ENCODE results near the gene ANGPT4.
"Not testable (repeated sequence)": the region's sequence is repeated elsewhere in the genome, so short reads cannot be mapped to it uniquely, and the experiment has no call there.

The ANGPT4 gene

DNA sequence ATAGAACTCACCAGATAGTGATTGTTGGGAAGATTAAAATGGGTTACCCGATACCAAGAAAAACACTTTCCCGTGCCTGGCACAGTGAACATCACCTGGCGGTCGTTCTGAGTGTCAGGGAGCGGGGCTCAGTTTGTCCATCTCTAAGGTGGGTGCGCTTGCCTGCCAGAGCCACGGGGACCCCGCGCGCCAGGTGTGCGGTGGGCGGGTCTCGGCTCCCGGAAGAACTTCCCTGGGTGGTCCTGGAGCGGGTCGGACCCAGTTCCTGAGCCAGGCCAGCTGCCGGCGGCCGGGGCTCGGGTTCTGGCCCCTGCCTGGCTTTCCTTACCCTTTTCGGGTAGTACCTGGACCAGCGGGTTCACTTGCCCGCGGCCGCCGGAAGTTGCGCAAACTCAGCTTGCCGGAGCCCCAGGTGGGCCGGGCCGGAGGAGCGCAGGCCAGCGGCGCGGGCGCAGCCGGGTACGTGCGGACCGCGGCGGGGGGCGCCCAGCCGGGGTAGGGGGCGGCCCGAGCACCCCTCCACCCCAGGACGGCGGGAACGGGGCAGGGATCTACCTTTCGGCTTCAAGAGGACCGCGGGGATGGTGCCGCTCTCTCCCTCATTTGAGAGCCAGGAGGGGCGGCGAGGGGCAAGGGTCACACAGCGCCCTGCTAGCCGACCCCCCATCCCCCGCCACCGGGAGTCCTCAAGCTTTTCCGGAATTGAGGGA, 75.1 kb downstream of the ANGPT4 start:
- DNase-seq = peak; percentile 26

DNA sequence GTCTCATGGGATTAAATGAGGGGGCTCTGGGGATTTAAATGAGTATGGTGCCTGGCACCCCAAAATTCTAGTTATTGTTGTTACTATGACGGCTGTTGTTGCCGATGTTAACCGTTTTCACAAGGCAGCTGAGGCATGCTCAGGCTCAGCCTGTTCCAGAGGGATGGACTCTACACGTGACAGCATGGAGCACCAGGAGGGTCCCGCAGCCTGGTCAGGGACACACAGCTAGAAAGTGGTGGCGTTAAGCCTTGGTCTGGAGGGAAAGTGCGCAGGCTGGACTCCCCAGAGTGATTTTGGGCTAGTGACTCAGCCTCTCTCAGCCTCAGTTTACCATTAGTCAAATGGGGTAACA, 75.7 kb downstream of the ANGPT4 start:
- no peak for DNase-seq

DNA sequence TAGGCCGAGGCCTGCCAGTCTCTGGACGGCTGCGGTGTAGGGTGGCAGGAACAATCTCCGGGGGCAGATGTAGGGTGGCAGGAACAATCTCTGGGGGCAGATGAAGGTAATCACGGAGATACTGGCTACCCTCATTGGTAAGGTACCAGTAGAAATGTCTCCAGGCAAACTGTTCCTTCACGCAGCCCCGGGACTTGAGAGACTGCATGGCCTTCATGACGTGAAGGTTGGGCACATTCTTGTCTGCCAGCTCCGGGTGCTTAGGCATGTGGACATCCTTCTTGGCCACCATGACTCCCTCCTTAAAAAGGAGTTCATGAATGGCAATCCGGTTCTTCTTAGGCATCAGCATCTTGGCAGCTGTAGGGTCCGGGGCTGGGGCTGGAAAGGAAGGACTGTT, 76.5 kb downstream of the ANGPT4 start:
- no peak for DNase-seq

DNA sequence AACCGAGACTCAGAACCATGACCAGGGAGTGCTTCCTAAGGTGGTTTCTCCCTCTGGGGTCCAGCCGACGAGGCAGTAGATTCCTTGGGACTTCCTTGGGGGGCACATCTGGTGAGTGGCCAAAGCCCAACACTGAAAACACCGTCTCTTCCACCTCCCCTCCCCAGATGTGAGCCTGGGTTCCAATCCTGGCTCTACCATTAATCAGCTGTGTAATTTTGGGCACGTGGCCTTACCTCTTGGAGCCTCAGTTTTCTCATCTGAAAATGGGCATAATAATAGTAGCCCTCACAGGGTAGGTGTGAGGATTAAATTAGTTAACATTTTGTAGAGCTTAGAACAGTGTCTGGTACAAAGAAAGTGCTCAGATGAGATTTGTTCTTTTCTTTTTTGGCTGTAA, 77.1 kb downstream of the ANGPT4 start:
- DNase-seq = no peak

DNA sequence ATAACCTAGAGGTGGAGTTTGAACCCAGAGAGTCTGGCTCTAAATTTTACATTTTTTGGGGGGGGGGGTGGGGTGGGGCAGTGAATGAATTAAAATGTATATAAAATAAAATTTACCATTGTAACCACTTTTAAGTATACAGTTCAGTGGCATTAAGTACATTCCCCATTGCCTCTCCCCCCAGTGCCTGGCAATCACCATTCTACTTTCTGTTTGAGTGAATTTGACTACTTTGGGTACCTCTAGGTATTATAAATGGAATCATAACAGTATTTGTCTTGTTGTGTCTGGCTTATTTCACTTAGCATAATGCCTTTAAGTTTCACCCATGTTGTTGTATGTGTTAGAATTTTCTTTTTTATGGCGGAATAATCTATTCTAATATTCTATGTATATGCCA, 79.9 kb downstream of the ANGPT4 start:
- DNase-seq = no peak

DNA sequence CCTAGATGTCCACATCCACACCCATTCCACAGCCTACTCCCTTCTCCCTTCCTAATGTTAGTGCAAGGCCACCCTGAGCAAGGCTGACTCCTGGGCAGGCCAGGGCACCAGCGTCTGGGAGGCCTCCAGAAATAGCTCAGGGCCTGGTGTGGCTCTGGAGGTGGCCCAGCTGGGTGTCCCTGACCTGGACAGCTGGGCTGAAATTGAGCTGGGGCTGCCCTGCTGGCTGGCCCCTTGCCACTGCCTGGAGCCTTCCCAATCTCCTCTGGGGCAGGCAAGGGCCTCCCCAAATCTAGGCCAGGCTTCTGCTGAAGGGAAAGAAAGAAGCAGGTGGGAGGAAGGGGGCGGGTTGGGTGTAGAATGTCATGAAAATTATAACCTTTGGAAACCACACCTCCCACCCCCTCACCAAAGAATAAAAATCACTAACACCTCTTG, 80.5 kb downstream of the ANGPT4 start:
- DNase-seq = peak; percentile 37

DNA sequence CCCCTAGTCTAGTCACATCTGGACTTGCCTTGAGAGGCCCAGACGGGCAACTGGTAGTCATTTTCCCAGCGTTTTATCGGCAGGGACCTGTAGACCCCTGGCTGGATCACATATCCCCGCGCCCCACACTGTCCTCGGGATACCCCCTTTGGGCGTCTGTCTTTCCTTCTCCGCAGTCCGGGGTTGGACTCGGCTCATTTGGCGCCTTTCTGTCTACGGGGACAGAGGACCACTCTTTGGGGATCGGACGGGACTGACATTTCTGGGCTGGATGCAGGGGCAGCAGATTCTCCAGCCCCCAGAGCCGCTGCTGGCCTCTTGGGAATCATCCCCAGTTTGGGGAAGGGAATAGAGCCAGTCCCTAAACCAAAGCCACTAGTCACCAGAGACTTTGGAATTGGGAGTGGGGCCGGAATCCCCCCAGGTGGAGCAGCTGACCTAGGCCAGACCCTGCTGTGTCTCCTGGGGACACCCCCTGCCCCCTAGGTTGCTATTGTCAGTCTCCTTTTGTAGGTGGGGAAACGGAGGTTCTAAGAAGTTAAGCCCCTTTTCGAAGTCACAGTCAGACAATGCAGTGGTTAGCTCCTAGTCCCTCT, 81.9 kb downstream of the ANGPT4 start:
- DNase-seq = no peak

DNA sequence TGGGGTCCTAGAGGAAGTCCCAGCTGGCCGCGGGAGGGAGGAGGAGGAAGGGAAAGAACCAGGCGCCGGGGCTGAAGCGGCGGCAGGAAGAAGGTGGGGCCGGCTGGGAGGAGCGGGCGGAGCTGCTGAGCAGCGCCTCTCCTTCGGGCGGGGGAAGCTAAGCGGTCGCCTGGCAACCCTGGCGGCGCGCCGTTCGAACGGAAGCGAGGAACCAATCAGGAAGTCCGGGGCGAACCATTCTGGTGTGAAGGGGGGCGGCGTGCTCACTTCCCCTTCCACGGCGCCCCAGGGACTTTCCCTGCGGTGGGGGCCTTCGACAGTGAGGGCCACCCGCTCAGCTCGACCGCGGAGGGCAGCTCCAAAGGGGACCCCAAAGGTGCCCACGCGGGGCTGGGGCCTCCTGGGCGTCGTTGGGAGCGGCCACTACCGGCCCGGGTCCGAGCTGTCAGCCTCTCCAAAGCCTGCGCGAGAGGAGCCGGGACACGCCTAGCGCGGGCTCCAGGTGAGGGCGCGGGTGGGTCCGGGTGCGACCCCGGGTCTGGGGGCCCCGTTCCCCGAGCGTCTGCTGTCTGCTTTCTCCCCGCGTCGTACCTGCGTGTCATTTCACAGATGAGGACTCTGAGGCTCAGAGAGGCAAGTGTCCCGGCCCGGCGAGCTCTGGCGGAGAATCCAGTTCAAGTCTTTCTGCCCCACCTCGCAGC, 82.5 kb downstream of the ANGPT4 start, which contains the start of gene FAM110A:
TSS of gene FAM110A (plus strand) at position 266 of the 701 bp plus-strand sequence. CDS start 11,090 bp downstream, outside the sequence.
- peak; percentile 94 for DNase-seq

DNA sequence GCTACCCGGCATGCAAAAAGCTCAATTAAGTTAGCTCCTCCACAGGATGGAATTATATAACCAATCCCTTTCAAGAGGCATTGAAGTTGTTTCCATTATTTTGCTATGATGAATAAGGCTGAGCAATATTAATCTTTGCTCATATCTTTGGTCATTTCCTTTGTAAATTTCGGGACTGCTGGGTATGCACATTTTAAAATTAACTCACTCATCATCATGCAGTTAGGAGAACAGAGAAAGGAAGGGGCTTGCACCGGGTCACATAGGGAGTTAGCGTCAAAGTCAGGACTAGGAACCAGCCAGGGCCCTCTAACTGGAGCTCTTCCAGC, 83.0 kb downstream of the ANGPT4 start:
- DNase-seq = no peak

DNA sequence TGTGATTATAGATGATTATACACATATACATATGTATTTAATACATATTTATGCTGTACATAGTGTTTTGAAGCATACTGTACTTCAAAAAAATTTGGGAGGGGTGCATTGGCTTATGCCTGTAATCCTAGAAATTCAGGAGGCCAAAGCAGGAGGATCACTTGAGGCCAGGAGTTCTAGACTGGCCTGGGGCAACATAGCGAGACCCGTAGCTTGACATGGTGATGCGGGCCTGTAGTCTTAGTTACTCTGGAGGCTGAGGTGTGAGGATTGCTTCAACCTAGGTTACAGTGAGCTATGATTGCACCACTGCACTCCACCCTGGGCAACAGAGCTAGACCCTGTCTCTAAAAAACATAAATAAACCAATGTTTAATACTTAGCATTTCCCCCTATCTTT, 84.2 kb downstream of the ANGPT4 start:
- DNase-seq = no peak

DNA sequence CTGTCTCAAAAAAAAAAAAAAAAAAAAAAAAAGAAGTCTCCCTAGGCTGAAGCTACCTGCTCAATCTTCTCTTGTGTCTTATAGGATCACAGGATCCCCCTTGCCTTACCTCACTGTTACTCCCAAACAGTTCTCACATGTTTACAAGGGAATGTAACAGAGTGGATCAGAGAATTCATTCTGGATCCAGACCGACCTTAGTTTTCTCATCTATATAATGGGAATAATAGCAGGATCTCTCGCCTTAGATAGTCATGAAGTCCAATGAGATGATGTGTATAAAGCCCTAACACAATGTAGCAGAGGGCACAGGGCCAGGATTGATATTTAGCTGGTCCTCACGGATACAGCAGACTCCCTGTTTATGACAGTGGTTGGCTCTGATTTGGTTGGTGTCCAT, 84.9 kb downstream of the ANGPT4 start:
- no peak for DNase-seq

DNA sequence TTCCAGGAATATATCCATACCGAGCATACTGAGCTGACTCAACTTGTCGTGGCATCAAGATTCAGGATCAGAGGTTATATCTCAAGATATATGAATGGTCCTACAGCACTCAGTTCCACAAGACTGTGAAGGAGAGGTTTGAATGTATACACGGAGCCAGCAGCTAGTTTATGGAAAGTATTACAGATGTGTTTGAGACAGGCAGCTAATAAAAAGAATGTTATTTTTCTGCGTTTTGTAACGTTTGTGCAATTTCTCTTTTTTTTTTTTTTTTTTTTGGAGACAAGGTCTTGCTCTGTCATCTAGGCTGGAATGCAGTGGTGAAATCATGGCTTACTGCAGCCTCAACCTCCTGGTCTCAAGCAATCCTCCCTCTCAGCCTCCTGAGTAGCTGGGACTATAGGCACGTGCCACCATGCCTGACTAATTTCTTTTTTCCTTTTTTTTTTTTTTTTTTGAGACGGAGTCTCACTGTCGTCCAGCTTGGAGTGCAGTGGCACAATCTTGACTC, 86.1 kb downstream of the ANGPT4 start:
- DNase-seq = no peak

DNA sequence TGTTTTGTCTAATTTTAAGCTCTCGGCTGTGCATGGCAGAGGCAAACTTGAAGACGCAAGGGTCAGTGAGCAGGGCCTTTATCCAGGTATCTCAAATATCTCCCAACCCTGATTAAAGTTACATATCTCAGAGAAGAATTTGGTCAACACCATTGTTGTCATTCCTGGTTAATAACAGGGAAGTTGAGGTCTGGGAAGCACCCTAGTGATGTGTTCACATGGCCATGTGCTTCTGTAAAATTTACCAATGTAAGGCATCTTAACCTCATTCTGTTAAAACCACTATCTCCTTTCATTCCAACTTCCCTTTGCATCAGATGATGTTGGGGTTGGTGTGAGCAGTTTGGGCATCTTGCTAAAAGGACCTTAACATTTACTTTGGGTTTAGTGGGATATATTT, 86.6 kb downstream of the ANGPT4 start:
- no peak for DNase-seq

DNA sequence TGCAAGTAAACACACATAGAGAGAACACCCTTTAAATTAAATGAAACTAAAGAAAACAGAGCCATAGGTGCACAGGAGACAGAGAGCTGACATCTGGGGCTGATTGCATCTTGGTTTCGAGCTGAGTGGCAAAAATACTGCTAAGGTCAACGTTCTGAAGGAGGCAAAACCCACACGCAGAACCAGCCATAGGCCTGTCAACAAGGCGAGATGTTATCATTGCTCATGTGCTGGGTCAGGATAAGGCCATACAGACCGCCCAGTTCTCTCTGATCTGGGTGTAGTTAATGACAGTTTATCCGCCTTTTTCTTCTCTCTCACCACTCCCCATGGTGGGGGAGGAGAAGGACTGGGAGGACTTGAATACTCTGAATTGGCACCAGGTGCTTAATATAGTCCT, 87.1 kb downstream of the ANGPT4 start:
- DNase-seq = no peak

DNA sequence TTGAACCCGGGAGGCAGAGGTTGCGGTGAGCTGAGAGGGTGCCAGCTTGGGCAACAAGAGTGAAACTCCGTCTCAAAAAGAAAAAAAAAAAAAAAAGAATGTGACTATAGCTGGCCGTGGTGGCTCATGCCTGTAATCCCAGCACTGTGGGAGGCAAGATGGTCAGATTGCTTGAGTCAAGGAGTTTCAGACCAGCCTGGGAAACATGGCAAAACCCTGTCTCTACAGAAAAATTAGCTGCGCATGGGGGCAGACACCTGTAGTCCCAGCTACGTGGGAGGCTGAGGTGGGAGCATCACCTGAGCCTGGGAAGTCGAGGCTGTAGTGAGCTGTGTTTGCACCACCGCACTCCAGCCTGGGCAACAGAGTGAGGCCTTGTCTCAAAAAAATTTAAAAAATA, 88.2 kb downstream of the ANGPT4 start:
- DNase-seq = not testable (repeated sequence)

DNA sequence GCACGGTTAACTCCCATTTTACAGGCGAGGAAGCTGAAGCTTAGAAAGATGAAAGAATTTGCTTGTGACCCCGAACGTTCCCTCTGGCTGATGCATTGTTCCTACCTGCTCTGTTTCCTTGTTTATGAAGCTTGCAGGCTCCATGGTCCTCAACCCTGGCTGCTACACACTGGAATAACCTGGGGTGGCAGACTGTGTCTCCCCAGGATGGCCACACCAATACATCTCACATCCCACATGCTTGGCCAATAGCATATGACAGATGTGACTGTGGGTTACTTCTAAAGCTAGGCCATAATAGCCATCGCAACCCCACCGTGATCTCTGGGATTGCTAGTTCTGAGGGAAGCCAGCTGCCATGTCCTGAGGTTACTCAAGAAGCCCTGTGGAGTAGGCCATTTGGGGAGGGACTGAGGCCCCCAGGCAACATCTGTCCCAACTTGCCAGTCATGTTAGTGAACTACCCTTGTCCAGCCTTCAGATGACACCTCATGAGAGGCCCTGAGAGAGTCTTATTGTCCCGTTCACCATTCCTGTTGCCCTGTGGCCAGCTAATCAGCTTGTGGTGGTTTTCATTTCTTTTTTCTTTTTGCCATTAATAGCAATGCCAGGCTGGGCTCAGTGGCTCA, 89.3 kb downstream of the ANGPT4 start:
- DNase-seq = no peak

DNA sequence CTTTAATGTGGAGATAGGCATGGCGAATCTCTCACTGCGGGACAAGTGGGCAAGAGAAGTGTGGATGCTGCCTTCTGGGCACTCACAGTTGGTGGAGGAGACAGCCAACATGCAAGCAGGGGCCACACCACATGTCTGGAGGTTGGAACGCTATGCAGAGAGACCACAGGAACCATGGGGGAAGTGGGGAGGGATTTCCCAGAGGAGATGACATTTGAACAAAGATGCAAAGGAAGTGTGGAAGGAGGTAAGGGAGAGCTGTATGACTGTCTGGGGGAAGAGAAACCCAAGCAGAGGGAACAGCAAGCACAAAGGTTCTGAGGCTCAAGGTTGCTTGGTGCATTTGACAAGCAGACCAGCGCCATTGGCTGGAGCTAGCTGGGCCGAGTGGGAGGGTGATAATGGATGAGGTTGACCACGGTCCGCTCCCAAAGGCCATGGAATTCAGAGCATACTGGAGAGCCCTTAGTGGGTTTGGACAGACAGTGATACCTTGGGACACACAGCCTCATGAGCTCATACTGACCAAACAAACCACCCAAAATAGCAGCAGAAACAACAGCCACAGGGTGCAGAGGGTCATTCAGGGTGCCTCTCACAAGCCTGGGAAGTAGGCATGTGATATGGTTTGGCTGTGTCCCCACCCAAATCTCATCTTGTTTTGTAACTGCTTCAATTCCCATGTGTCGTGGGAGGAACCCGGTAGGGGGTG, 90.3 kb downstream of the ANGPT4 start:
- DNase-seq = no peak

DNA sequence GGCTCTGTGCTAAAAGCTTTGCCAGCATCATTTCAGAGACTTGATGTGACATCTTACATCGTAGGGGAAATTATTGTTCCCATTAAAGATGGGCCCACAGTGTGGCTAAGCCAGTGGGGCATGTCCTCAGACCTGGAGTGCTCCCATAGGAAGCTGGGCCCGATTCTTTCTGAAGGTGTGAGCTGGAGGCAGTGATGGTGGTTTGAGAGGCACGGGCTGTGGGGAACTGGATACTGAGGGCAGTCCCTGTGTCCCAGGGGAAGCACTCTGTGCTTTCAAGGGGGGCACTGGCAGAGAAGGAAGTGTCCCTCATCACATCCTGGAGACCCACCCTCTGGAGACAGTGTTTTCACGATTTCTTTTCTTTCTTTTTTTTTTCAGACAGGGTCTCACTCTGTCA, 91.2 kb downstream of the ANGPT4 start:
- DNase-seq = no peak

DNA sequence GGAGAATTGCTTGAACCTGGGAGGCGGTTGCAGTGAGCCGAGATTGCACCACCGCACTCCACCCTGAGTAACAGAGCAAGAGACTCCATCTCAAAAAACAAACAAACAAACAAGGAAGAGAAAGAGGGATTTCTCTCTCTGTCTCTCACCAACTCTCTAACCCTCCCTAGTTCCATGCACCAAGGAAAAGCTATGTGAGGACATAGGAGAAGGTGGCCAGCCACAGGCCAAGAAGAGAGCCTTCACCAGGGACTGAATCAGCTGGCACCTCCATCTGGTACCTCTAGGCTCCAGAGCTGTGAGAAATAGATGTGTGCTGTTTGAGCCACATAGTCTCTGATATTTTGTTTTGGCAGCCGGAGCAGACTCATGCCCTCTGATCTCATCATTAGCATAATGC, 91.6 kb downstream of the ANGPT4 start:
- no peak for DNase-seq

DNA sequence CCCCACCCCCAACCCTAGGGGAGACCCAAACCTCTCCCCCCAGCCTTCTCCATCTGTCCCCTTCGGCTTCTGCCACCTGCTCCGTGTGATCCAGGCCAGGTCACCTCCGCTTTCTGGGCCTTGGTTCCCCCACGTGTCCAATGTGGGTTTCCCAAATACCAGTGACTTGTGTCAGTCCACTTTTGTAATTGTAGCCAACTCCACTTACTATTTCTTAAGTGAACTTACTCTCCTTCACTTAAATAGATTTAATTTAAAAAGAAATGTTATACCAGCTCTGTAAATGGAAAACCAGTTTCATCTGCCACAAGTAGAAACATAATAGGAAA, 92.6 kb downstream of the ANGPT4 start:
- DNase-seq = no peak

DNA sequence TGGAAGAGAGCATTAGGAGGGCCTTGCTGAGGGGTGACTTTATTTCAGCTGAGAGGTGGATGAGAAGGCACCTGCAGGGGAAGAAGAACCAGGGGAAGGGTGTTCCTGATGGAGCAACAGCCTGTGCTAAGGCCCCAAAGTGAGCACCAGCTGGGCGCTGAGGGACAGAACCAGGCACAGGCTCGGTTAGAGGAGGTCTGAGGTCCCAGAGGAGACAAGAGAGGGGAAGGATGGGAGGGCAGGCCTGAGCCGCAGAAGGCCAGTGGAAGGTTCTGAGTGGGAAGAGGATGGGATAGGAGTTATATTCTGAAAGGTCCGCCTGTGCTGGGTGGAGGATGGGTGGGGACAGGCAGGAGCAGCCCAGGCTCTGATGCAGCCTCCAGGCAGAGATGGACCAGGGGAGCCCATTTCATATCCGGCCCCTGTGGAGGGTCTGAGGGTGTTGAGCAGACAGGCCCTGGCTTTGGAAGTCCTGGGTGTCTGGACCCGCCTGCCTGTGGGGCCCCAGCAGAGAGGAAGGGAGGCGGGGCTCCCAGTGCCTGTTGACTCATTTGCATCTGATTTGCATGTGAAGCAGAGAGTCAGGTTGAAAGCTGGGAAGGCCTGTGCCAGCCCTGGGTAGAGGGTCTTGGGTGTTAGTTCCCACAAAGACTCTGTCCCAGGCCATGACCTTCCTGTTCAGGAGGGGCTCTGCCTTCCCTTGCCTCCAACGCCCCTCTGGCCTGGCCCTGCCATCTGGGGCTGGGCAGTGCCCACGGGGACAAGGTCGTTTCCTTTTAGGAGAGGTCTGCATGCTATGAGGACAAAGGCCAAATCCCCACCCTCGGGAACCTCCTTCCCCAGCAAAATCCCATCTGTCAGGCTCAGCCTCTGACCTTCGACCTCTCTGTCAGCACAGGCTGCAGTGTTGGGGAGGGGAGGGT, 93.2 kb downstream of the ANGPT4 start:
- DNase-seq = no peak

DNA sequence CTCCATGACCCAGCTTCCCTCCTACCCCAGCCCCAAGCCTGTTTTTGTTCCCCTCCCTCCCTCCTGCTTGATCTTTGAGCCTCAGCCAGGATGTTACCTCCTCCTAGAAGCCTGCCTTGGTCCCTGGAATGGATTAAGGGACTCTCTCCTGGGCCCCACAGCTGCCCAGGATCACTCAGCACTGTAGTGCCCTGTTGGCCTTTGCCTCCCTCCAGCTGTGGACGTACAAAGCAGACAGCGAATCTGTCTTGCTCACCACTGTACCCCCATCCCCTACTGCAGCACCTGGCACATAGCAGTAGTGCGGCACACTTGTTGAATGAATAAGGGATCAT, 94.4 kb downstream of the ANGPT4 start:
- no peak for DNase-seq
